GM10248 (cell line): ENCODE data around the gene PIK3CD.

Source experiments
- CTCF ChIA-PET: fragments of 300-600 bp; sonication (Branson Sonifier 250); formaldehyde crosslinking; extraction: SDS; loops from one replicate; lab custom pipeline; 2021; ENCODE audit warnings: antibody characterized with exemption; lab: Yijun Ruan, JAX
- POLR2A ChIA-PET: fragments of 350-650 bp; sonication (Branson Sonifier 250); formaldehyde crosslinking; extraction: SDS; loops from one replicate; lab custom pipeline; 2020; ENCODE audit warnings: antibody characterized with exemption; lab: Yijun Ruan, JAX
- DNase-seq: peaks from one replicate; pipeline ENCODE4 v3.0.0; 2012; ENCODE audit errors: extremely low spot score
- CTCF ChIP-seq: IDR thresholded peaks from 2 replicates; pipeline ENCODE4 v1.5.1; 2012; ENCODE audit warnings: mild to moderate bottlenecking, low read depth; ENCODE audit errors: extremely low read depth, missing control alignments, control extremely low read depth

The PIK3CD gene

GRCh38 chr1:9735800-9736199 is 84.3 kb downstream of the PIK3CD start:
- ChIA-PET POLR2A (no interaction called here), CTCF (interaction anchor here (0.7 to 1.6 kb wide), 5 partner anchors 9 to 474 kb away, joined by 3 to 6 read pairs (median 4); no protein-coding TSS in a partner anchor)
- TF ChIP-seq CTCF: no peak
- DNase-seq: no peak

- no peak for TF ChIP-seq CTCF
- DNase-seq: no peak
- CTCF ChIA-PET: interaction anchor here (1.4 to 1.6 kb wide), 2 partner anchors 9 to 10 kb away, joined by 4 to 5 read pairs; no protein-coding TSS in a partner anchor
- POLR2A ChIA-PET: no interaction called here
These were observed 84.7 kb downstream of the PIK3CD start for GRCh38 chr1:9736241-9736640.

GRCh38 chr1:9737057-9737456 is 85.5 kb downstream of the PIK3CD start:
- POLR2A ChIA-PET: no interaction called here
- CTCF ChIA-PET: interaction anchor here (0.9 to 1.1 kb wide), 2 partner anchors 12 to 111 kb away, joined by 3 to 4 read pairs; no protein-coding TSS in a partner anchor
- DNase-seq: no peak
- no peak for TF ChIP-seq CTCF

GRCh38 chr1:9737671-9738070 is 86.1 kb downstream of the PIK3CD start:
- POLR2A ChIA-PET: no interaction called here
- TF ChIP-seq CTCF: no peak
- CTCF ChIA-PET: interaction anchor here (0.9 to 1.1 kb wide), 2 partner anchors 13 to 112 kb away, joined by 3 to 4 read pairs; no protein-coding TSS in a partner anchor
- no peak for DNase-seq

- TF ChIP-seq CTCF: no peak
- DNase-seq: no peak
- ChIA-PET POLR2A (no interaction called here), CTCF (interaction anchor here (1.5 kb wide), 1 partner anchor 22 kb away, joined by 3 read pairs; no protein-coding TSS in a partner anchor)
These were observed 92.7 kb downstream of the PIK3CD start for GRCh38 chr1:9744106-9744799.

GRCh38 chr1:9746211-9746610 is 94.7 kb downstream of the PIK3CD start:
- POLR2A ChIA-PET: no interaction called here
- CTCF ChIA-PET: interaction anchor here (0.8 to 1.8 kb wide), 3 partner anchors 11 to 130 kb away, joined by 4 to 7 read pairs (median 6); no protein-coding TSS in a partner anchor
- TF ChIP-seq CTCF: no peak
- DNase-seq: no peak
